KMS-11 (cell line): Measurements from ENCODE around the gene TARS3.
"Not testable (repeated sequence)": the region's sequence is repeated elsewhere in the genome, so short reads cannot be mapped to it uniquely, and the experiment has no call there.

ENCODE experiments used
- H2AFZ ChIP-seq: fragments of 200-600 bp; sonication (generic); 2 replicates; pipeline ENCODE4 v1.6.1; 2016; ENCODE audit warnings: antibody characterized with exemption, mixed run types, low read depth
- H3K27ac ChIP-seq: fragments of 200-600 bp; sonication (generic); 2 replicates; pipeline ENCODE4 v1.6.1; 2016; ENCODE audit warnings: mild to moderate bottlenecking, mixed run types
- H3K27me3 ChIP-seq: fragments of 200-600 bp; sonication (generic); 2 replicates; pipeline ENCODE4 v1.6.1; 2017; ENCODE audit warnings: mild to moderate bottlenecking, low read depth, mixed run types, moderate library complexity; ENCODE audit not compliant: insufficient read depth
- H3K36me3 ChIP-seq: fragments of 200-600 bp; sonication (generic); 2 replicates; pipeline ENCODE4 v1.6.1; 2017; ENCODE audit warnings: mild to moderate bottlenecking, mixed run types; ENCODE audit not compliant: insufficient read depth
- H3K4me1 ChIP-seq: fragments of 200-600 bp; sonication (generic); 2 replicates; pipeline ENCODE4 v1.6.1; 2016; ENCODE audit warnings: mild to moderate bottlenecking, low read depth, mixed run types; ENCODE audit not compliant: poor library complexity, severe bottlenecking
- H3K4me2 ChIP-seq: fragments of 200-600 bp; sonication (generic); 2 replicates; pipeline ENCODE4 v1.7.0; 2016; ENCODE audit warnings: mild to moderate bottlenecking, mixed run types
- H3K4me3 ChIP-seq: fragments of 200-600 bp; sonication (generic); IDR thresholded peaks from 2 replicates; pipeline ENCODE4 v1.6.1; 2017; ENCODE audit warnings: low read depth, low read length, mixed read lengths; ENCODE audit not compliant: insufficient read depth
- H3K79me2 ChIP-seq: fragments of 200-600 bp; sonication (generic); 2 replicates; pipeline ENCODE4 v1.6.1; 2016; ENCODE audit warnings: low read depth, mixed run types; ENCODE audit not compliant: insufficient read depth
- H3K9ac ChIP-seq: fragments of 200-600 bp; sonication (generic); 2 replicates; pipeline ENCODE4 v1.6.1; 2016; ENCODE audit warnings: mild to moderate bottlenecking, mixed run types
- H4K20me1 ChIP-seq: fragments of 200-600 bp; sonication (generic); 2 replicates; pipeline ENCODE4 v1.6.1; 2016; ENCODE audit warnings: mild to moderate bottlenecking, mixed run types; ENCODE audit not compliant: insufficient read depth
- TF ChIP-seq, protein P1 (sequence below): fragments of 200-600 bp; sonication (generic); conservative IDR thresholded peaks from 2 replicates; pipeline ENCODE4 v1.6.1; 2017; ENCODE audit warnings: low read depth, mild to moderate bottlenecking, antibody characterized with exemption, low read length, moderate library complexity, mixed read lengths

The TARS3 gene

DNA sequence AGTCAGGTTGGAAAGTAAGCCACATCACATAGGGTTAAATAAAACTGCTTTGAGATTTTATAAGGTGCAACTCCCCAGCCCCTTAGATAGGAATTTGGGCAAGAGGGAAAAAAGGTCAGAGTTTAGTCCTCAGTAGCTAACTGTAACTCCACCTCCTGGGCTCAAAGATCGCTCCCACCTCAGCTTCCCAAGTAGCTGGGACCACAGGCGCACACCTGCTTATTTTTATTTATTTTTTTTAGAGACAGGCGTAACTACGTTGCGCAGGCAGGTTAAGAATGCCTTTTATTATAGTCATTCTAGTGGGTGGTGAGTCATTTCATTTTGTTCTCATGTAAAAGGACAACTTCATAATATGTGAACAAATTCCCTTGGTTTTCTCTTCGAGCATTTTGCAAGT is 86.8 kb downstream of the TARS3 start:
- TF ChIP-seq, protein P1, sequence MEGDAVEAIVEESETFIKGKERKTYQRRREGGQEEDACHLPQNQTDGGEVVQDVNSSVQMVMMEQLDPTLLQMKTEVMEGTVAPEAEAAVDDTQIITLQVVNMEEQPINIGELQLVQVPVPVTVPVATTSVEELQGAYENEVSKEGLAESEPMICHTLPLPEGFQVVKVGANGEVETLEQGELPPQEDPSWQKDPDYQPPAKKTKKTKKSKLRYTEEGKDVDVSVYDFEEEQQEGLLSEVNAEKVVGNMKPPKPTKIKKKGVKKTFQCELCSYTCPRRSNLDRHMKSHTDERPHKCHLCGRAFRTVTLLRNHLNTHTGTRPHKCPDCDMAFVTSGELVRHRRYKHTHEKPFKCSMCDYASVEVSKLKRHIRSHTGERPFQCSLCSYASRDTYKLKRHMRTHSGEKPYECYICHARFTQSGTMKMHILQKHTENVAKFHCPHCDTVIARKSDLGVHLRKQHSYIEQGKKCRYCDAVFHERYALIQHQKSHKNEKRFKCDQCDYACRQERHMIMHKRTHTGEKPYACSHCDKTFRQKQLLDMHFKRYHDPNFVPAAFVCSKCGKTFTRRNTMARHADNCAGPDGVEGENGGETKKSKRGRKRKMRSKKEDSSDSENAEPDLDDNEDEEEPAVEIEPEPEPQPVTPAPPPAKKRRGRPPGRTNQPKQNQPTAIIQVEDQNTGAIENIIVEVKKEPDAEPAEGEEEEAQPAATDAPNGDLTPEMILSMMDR, result no peak

DNA sequence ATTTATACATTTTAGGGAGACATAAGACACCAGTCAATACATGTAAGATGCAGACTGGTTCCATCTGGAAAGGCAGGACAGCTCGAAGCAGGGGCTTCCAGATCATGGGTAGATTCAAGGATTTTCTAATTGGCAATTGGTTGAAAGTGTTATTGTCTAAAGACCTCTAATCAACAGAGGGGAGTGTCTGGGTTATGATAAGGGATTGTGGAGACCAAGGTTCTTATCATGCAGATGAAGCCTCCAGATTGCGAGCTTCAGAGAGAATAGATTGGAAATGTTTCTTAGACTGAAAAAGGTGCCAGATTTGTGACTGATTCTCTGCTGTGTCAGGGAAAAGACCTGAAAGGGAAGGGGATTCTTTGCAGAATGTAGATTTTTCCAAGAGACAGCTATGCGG is 87.2 kb downstream of the TARS3 start:
- TF ChIP-seq, protein P1, result no peak
- peaks cover 4% of the 10 kb centered on the region; the same call in 1 of the 2 replicates for H4K20me1 ChIP-seq
- H3K4me3 ChIP-seq, result no peak overlapping the region
- no peak overlapping the region for H2AFZ ChIP-seq
- H3K4me2 ChIP-seq, result no peak overlapping the region
- peaks cover 14% of the 10 kb centered on the region for H3K4me1 ChIP-seq
- H3K79me2 ChIP-seq, result no peaks in the 10 kb centered on the region; the same call in 1 of the 2 replicates
- H3K9ac ChIP-seq, result no peak overlapping the region
- H3K27ac ChIP-seq, result no peak overlapping the region
- no peaks in the 10 kb centered on the region for H3K36me3 ChIP-seq
- no peaks in the 10 kb centered on the region for H3K27me3 ChIP-seq

More for the DNA sequence above, 86.8 kb downstream of the TARS3 start:
- H3K27me3 ChIP-seq, result no peaks in the 10 kb centered on the region
- no peak overlapping the region for H2AFZ ChIP-seq
- no peak overlapping the region for H3K4me3 ChIP-seq
- no peak overlapping the region for H3K4me2 ChIP-seq
- H3K27ac ChIP-seq, result no peak overlapping the region
- no peaks in the 10 kb centered on the region; the same call in 1 of the 2 replicates for H3K36me3 ChIP-seq
- H4K20me1 ChIP-seq, result peaks cover 4% of the 10 kb centered on the region; the same call in 1 of the 2 replicates
- no peaks in the 10 kb centered on the region; the same call in 1 of the 2 replicates for H3K79me2 ChIP-seq
- peaks cover 19% of the 10 kb centered on the region for H3K4me1 ChIP-seq
- H3K9ac ChIP-seq, result no peak overlapping the region

DNA sequence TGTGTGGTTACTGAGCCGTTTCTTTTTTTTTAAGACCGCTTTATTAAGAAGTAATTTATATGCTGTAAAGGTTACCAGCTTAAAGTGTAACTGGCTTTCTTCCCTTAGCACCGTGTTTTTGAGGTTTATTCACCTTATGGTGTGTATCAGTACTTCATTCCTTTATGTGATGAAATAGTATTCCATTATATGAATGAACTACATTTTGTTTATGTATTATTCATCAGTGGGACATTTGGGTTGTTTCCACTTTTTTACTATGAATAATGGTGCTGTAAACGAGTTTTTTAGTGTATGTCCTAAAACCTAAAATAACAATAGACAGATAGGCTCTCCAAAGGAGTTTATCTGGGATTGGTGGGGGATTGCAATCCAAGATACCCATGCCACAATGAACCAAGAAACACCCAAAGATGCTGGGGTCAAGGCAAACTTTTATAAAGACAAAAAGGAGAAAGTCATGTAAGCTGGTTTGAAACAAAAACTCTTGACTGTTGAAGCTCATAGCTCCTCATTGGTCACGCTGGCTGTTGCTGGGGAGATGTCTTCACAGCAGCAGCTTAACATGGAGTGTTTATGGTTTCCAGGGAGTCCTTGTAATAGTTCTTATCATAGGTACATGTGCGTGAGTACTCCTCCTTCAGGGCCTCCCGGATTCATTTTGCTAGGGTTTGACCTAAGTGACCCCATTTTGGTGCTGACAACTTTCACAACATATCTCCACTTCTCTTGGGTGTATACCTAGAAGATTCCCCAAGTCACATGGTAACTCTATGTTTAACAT is 88.1 kb downstream of the TARS3 start:
- TF ChIP-seq, protein P1, result no peak
- Histone ChIP-seq H4K20me1 (no peaks in the 10 kb centered on the region), H3K27me3 (no peaks in the 10 kb centered on the region), H3K79me2 (no peaks in the 10 kb centered on the region), H3K27ac (no peak overlapping the region), H3K4me3 (no peak overlapping the region), H3K36me3 (no peaks in the 10 kb centered on the region), H3K9ac (no peak overlapping the region), H2AFZ (no peak overlapping the region), H3K4me2 (no peak overlapping the region), H3K4me1 (peaks cover 5% of the 10 kb centered on the region)

DNA sequence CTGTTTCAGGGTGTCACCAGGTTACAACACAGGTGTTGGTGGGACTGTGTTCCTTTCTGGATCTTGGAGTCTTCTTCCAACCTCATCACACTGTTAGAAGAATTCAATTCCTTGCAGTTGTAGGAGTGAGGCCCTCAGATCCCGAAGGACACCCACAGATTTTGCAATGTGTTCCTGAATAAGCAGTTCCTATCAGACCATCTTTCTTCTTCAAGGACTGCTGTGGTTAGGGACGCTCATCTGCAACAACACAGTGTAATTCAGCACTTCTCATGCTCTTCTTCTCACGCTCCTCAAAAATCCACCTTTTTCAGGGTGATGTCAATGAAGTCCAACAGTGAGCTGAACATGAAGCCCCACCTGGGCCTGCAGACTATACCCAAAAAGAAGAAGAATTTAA is 90.9 kb downstream of the TARS3 start:
- TF ChIP-seq, protein P1, result no peak
- no peak overlapping the region for H3K9ac ChIP-seq
- no peaks in the 10 kb centered on the region for H3K4me1 ChIP-seq
- no peaks in the 10 kb centered on the region for H3K27me3 ChIP-seq
- H3K79me2 ChIP-seq, result no peaks in the 10 kb centered on the region
- no peak overlapping the region for H2AFZ ChIP-seq
- H3K4me3 ChIP-seq, result no peak overlapping the region
- H4K20me1 ChIP-seq, result no peaks in the 10 kb centered on the region
- H3K4me2 ChIP-seq, result no peak overlapping the region
- H3K27ac ChIP-seq, result no peak overlapping the region
- no peaks in the 10 kb centered on the region for H3K36me3 ChIP-seq

DNA sequence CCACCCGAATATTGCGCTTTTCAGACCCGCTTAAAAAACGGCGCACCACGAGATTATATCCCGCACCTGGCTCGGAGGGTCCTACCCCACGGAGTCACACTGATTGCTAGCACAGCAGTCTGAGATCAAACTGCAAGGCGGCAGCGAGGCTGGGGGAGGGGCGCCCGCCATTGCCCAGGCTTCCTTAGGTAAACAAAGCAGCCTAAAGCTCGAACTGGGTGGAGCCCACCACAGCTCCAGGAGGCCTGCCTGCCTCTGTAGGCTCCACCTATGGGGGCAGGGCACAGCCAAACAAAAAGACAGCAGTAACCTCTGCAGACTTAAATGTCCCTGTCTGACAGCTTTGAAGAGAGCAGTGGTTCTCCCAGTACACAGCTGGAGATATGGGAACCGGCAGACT is 97.5 kb downstream of the TARS3 start:
- H3K27ac ChIP-seq, H2AFZ ChIP-seq, H3K79me2 ChIP-seq: not testable (repeated sequence)

More for the DNA sequence above, 97.5 kb downstream of the TARS3 start:
- H3K4me2 ChIP-seq, H3K36me3 ChIP-seq, H3K4me3 ChIP-seq, H3K27me3 ChIP-seq, H4K20me1 ChIP-seq, H3K9ac ChIP-seq: not testable (repeated sequence)
- peaks cover 15% of the 10 kb centered on the region for H3K4me1 ChIP-seq
